Measurements from ENCODE around the gene STARD5. TPM values are rescaled to one million over a fixed set of nuclear protein-coding genes. Genes with fewer than 3 reads are reported as not detected.

Gene STARD5
- total RNA-seq, 4 donors from 2014 or later = 1.5 to 11.3 (median 8.5) TPM

DNA sequence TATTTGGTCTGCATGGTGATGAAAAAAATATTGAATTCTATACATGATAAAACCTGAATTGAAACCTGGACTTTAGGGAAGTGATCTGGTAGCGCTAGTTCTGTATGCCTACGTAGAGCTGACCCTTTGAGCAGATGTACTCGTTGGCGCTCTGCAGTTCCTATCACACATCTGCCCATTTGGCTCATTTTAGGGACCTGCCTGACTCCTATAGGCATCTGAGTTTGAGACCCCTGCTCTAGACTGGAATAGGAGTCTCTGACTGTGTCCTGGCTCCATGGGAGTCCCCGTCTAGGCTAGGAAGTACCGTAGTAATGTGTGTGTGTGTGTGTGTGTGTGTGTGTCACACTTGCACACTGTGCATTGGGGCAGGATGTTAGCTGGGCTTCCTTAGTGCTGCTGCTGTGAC is 21.2 kb downstream of the STARD5 start:
- H3K4me3 ChIP-seq (replicated peaks in 1 of 3) = no peak overlapping the region
- no peaks in the 10 kb centered on the region for H3K27me3 ChIP-seq
- H3K27ac ChIP-seq = no peak overlapping the region
- intact Hi-C loops (cut with DNase I) = no loop called here
- DNase-seq = no peak
- TF ChIP-seq POLR2A (IDR thresholded peaks at IDR 0.05) = no peak
- TF ChIP-seq, protein P1, sequence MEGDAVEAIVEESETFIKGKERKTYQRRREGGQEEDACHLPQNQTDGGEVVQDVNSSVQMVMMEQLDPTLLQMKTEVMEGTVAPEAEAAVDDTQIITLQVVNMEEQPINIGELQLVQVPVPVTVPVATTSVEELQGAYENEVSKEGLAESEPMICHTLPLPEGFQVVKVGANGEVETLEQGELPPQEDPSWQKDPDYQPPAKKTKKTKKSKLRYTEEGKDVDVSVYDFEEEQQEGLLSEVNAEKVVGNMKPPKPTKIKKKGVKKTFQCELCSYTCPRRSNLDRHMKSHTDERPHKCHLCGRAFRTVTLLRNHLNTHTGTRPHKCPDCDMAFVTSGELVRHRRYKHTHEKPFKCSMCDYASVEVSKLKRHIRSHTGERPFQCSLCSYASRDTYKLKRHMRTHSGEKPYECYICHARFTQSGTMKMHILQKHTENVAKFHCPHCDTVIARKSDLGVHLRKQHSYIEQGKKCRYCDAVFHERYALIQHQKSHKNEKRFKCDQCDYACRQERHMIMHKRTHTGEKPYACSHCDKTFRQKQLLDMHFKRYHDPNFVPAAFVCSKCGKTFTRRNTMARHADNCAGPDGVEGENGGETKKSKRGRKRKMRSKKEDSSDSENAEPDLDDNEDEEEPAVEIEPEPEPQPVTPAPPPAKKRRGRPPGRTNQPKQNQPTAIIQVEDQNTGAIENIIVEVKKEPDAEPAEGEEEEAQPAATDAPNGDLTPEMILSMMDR (IDR thresholded peaks at IDR 0.05) = no peak
- H3K36me3 ChIP-seq = peaks cover 3 to 4% of the 10 kb centered on the region in 2 donors
- peaks cover 0 to 40% of the 10 kb centered on the region in 2 donors for H3K4me1 ChIP-seq
- H3K9me3 ChIP-seq = no peaks in the 10 kb centered on the region
- 83 to 84% methylated on average over 6 of the region's 6 CpGs for WGBS, 2 donors

- no peak overlapping the region for H3K27ac ChIP-seq
- WGBS, 2 donors = 73 to 89% methylated on average over 5 of the region's 5 CpGs
- peaks cover 0 to 40% of the 10 kb centered on the region in 2 donors for H3K4me1 ChIP-seq
- no peak for TF ChIP-seq POLR2A (IDR thresholded peaks at IDR 0.05)
- TF ChIP-seq, protein P1 (IDR thresholded peaks at IDR 0.05) = no peak
- no peak for DNase-seq
- no peak overlapping the region for H3K4me3 ChIP-seq (replicated peaks in 1 of 3)
- H3K36me3 ChIP-seq = peaks cover 3 to 4% of the 10 kb centered on the region in 2 donors
- intact Hi-C loops (cut with DNase I) = no loop called here
- H3K27me3 ChIP-seq = no peaks in the 10 kb centered on the region
- no peaks in the 10 kb centered on the region for H3K9me3 ChIP-seq
These were observed 22.0 kb downstream of the STARD5 start for GRCh38 chr15:81301815-81302399.

- Histone ChIP-seq H3K9me3 (no peaks in the 10 kb centered on the region), H3K36me3 (peaks cover 2 to 3% of the 10 kb centered on the region in 2 donors), H3K27me3 (no peaks in the 10 kb centered on the region), H3K27ac (no peak overlapping the region), H3K4me1 (peaks cover 0 to 44% of the 10 kb centered on the region in 2 donors), H3K4me3 (replicated peaks in 1 of 3) (peak overlapping the region in 1 of 3 donors; percentile 3)
- intact Hi-C loops (cut with DNase I) = no loop called here
- no peak for TF ChIP-seq POLR2A (IDR thresholded peaks at IDR 0.05)
- TF ChIP-seq, protein P1 (IDR thresholded peaks at IDR 0.05) = no peak
- 93 to 94% methylated on average over 4 of the region's 4 CpGs for WGBS, 2 donors
- no peak for DNase-seq
These were observed 22.6 kb downstream of the STARD5 start for GRCh38 chr15:81301385-81301784.

DNA sequence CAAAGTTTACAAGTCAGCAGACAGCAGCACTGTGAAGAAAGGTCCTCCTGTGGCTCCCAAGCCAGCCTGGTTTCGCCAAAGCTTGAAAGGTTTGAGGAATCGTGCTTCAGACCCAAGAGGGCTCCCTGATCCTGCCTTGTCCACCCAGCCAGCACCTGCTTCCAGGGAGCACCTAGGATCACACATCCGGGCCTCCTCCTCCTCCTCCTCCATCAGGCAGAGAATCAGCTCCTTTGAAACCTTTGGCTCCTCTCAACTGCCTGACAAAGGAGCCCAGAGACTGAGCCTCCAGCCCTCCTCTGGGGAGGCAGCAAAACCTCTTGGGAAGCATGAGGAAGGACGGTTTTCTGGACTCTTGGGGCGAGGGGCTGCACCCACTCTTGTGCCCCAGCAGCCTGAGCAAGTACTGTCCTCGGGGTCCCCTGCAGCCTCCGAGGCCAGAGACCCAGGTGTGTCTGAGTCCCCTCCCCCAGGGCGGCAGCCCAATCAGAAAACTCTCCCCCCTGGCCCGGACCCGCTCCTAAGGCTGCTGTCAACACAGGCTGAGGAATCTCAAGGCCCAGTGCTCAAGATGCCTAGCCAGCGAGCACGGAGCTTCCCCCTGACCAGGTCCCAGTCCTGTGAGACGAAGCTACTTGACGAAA is 24.2 kb downstream of the STARD5 start:
- no peaks in the 10 kb centered on the region for H3K27me3 ChIP-seq
- intact Hi-C loops (cut with DNase I) = no loop called here
- no peaks in the 10 kb centered on the region for H3K9me3 ChIP-seq
- DNase-seq = no peak
- no peak overlapping the region for H3K4me3 ChIP-seq (replicated peaks in 1 of 3)
- H3K36me3 ChIP-seq = no peaks in the 10 kb centered on the region
- H3K27ac ChIP-seq = no peak overlapping the region
- H3K4me1 ChIP-seq = peaks cover 5 to 42% of the 10 kb centered on the region in 2 donors
- TF ChIP-seq, protein P1 (IDR thresholded peaks at IDR 0.05) = no peak
- TF ChIP-seq POLR2A (IDR thresholded peaks at IDR 0.05) = no peak
- WGBS, 2 donors = 83 to 84% methylated on average over 11 to 14 of the region's 14 CpGs

GRCh38 chr15:81299156-81299555 is 24.8 kb downstream of the STARD5 start:
- no peaks in the 10 kb centered on the region for H3K9me3 ChIP-seq
- peaks cover 5 to 36% of the 10 kb centered on the region in 2 donors for H3K4me1 ChIP-seq
- 92 to 100% methylated on average over 3 of the region's 3 CpGs for WGBS, 2 donors
- no peak overlapping the region for H3K27ac ChIP-seq
- no peak overlapping the region for H3K4me3 ChIP-seq (replicated peaks in 1 of 3)
- H3K27me3 ChIP-seq = no peaks in the 10 kb centered on the region
- H3K36me3 ChIP-seq = no peaks in the 10 kb centered on the region
- intact Hi-C loops (cut with DNase I) = no loop called here
- TF ChIP-seq POLR2A (IDR thresholded peaks at IDR 0.05) = no peak
- TF ChIP-seq, protein P1 (IDR thresholded peaks at IDR 0.05) = no peak
- DNase-seq = no peak
